Nephron progenitor cell (in vitro differentiated cells): Measurements from ENCODE around the gene ITGA3.
A peak's percentile ranks its signal among the peaks of the same experiment; 100 is the strongest.

Experiments used
- DNase-seq: peaks from one replicate; pipeline ENCODE4 v3.0.0; 2021
- H3K27ac Mint-ChIP-seq: 2 replicates; pipeline ENCODE4 v1.8.0; 2021; ENCODE audit warnings: mild to moderate bottlenecking, moderate library complexity, mixed read lengths
- H3K27me3 Mint-ChIP-seq: 2 replicates; pipeline ENCODE4 v1.8.0; 2021; ENCODE audit warnings: mild to moderate bottlenecking, low read depth, mixed read lengths; ENCODE audit not compliant: poor library complexity
- H3K36me3 Mint-ChIP-seq: 2 replicates; pipeline ENCODE4 v1.8.0; 2021; ENCODE audit warnings: low read depth, mixed read lengths
- H3K4me1 Mint-ChIP-seq: 2 replicates; pipeline ENCODE4 v1.8.0; 2021; ENCODE audit warnings: mixed read lengths
- H3K4me3 Mint-ChIP-seq: 2 replicates; pipeline ENCODE4 v1.8.0; 2021; ENCODE audit warnings: mild to moderate bottlenecking, moderate library complexity, mixed read lengths
- H3K9me3 Mint-ChIP-seq: 2 replicates; pipeline ENCODE4 v1.8.0; 2021; ENCODE audit warnings: mild to moderate bottlenecking, moderate library complexity, mixed read lengths
- TF ChIP-seq, protein P1 (sequence below): fragments of 200-600 bp; sonication (generic); IDR thresholded peaks from 2 replicates; pipeline ENCODE4 v1.5.0; 2021; ENCODE audit warnings: antibody characterized with exemption

Gene ITGA3

DNA sequence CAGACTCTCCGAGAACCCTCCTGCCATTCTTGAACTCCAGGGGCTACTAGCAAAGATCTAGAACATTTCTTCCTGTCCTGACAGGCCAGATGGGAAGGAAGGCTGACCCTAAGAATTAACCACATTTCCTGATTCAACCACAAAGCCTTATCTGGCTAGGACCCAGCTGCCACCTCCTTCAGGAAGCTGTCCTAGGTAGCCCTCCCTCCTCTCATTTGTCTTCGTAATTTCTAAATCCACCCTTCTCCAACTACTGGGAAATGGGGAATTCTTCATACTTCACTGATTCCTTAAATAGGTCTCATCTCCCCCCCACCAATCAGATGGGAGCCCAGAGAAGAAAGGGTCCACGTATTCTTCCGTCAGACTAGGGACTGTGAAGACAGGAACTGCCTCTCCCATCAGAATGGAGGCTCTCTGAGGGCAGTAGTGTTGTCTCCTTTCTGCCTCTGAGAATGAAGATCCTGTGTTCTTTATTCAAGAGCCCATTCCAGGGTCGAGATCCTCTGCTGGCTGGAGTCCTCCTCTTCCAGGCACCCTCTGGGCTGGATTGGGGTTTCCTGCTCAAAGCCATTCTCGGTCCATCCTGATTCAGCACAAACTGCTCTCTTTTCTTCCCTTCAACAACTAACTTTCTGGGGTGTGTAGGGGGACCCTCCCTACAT is 71.9 kb downstream of the ITGA3 start:
- DNase-seq: no peak
- Mint-ChIP-seq H3K36me3 (peaks cover 4% of the 10 kb centered on the region), H3K4me3 (peak overlapping the region; percentile 98), H3K27ac (no peak overlapping the region), H3K27me3 (peaks cover 14% of the 10 kb centered on the region), H3K9me3 (no peaks in the 10 kb centered on the region), H3K4me1 (peaks cover 48% of the 10 kb centered on the region)
- TF ChIP-seq, protein P1, sequence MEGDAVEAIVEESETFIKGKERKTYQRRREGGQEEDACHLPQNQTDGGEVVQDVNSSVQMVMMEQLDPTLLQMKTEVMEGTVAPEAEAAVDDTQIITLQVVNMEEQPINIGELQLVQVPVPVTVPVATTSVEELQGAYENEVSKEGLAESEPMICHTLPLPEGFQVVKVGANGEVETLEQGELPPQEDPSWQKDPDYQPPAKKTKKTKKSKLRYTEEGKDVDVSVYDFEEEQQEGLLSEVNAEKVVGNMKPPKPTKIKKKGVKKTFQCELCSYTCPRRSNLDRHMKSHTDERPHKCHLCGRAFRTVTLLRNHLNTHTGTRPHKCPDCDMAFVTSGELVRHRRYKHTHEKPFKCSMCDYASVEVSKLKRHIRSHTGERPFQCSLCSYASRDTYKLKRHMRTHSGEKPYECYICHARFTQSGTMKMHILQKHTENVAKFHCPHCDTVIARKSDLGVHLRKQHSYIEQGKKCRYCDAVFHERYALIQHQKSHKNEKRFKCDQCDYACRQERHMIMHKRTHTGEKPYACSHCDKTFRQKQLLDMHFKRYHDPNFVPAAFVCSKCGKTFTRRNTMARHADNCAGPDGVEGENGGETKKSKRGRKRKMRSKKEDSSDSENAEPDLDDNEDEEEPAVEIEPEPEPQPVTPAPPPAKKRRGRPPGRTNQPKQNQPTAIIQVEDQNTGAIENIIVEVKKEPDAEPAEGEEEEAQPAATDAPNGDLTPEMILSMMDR: no peak

- Mint-ChIP-seq H3K36me3 (peaks cover 4% of the 10 kb centered on the region), H3K4me3 (peak overlapping the region; percentile 98), H3K4me1 (peaks cover 45% of the 10 kb centered on the region), H3K9me3 (no peaks in the 10 kb centered on the region), H3K27ac (peak overlapping the region; percentile 93), H3K27me3 (peaks cover 14% of the 10 kb centered on the region)
- TF ChIP-seq, protein P1: no peak
- peak; percentile 30 for DNase-seq
These were observed 72.8 kb downstream of the ITGA3 start for GRCh38 chr17:50128441-50129352.

- H3K27me3 Mint-ChIP-seq: peaks cover 11% of the 10 kb centered on the region
- peaks cover 4% of the 10 kb centered on the region for H3K36me3 Mint-ChIP-seq
- peak overlapping the region; percentile 91 for H3K27ac Mint-ChIP-seq
- DNase-seq: peak; percentile 64
- H3K4me1 Mint-ChIP-seq: peaks cover 45% of the 10 kb centered on the region
- TF ChIP-seq, protein P1: no peak
- peak overlapping the region; percentile 98 for H3K4me3 Mint-ChIP-seq
- no peaks in the 10 kb centered on the region for H3K9me3 Mint-ChIP-seq
These were observed 73.4 kb downstream of the ITGA3 start for GRCh38 chr17:50129353-50129727.

DNA sequence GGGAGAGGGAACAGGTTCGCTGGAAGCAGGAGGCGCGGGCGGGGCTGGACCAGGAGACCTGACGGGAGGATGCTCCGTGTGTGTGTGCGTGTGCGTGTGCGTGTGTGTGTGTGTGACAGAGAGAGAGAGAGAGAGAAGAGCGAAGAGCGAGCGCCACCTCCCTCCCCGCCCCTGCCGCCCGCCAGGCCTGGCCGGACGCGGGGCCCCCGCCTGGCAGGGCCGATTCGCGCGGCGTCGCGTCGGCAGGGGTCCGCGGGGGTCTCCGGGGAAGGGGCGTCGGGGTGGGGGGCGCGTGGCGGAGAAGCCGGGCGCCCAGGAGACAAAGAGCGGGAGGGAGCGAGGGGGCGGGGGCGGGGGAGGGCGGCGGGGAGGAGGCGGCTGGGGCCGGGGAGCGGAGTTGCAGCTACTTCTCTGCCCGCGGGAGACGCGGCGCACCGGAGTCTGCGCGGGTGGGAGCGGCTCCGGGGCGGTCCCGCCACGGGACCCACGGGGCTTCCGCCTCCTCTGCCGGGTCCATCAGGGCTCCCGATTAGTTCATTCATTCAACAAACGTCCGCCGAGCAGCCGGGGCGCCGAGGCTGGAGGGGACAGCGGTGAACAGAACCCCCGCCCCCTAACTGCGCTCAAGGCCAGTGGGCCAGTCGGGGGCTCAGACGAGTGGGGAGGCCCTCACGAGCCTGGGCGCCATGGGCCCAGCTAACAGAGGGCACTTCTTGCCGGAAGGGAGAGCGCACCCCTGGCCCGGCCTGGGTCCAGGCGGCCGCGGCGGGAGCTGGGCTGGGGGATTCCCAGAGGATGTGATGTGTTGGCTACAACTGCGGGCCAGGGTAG is 74.0 kb downstream of the ITGA3 start, which contains the start of gene SAMD14:
Gene SAMD14 (minus strand): TSS at position 433 of the 831 bp plus-strand sequence. CDS start 5,201 bp downstream, outside the sequence.
- H3K27ac Mint-ChIP-seq: peak within 1 kb of the TSS; percentile 91
- H3K9me3 Mint-ChIP-seq: no peaks in the 10 kb centered on the region
- peak; percentile 73 for DNase-seq
- peak within 1 kb of the TSS; percentile 98 for H3K4me3 Mint-ChIP-seq
- TF ChIP-seq, protein P1: no peak
- H3K27me3 Mint-ChIP-seq: peaks cover 11% of the 10 kb centered on the region
- peaks cover 46% of the 10 kb centered on the region for H3K4me1 Mint-ChIP-seq
- H3K36me3 Mint-ChIP-seq: peaks cover 4% of the 10 kb centered on the region

GRCh38 chr17:50130559-50131305 is 74.8 kb downstream of the ITGA3 start:
- Mint-ChIP-seq H3K27ac (no peak overlapping the region), H3K36me3 (peaks cover 4% of the 10 kb centered on the region), H3K4me3 (peak overlapping the region; percentile 75), H3K27me3 (peaks cover 11% of the 10 kb centered on the region), H3K9me3 (no peaks in the 10 kb centered on the region), H3K4me1 (peaks cover 50% of the 10 kb centered on the region)
- TF ChIP-seq, protein P1: no peak
- DNase-seq: no peak
